GM21447 (cell line): Measurements from ENCODE around the gene ROCK2.
"Not testable (repeated sequence)": the region's sequence is repeated elsewhere in the genome, so short reads cannot be mapped to it uniquely, and the experiment has no call there.

Experiments used
- ATAC-seq: cut with Tn5 transposase; IDR thresholded peaks from one replicate; pipeline ENCODE4 v1.9.1; 2021; ENCODE audit not compliant: unreplicated experiment

The ROCK2 gene

DNA sequence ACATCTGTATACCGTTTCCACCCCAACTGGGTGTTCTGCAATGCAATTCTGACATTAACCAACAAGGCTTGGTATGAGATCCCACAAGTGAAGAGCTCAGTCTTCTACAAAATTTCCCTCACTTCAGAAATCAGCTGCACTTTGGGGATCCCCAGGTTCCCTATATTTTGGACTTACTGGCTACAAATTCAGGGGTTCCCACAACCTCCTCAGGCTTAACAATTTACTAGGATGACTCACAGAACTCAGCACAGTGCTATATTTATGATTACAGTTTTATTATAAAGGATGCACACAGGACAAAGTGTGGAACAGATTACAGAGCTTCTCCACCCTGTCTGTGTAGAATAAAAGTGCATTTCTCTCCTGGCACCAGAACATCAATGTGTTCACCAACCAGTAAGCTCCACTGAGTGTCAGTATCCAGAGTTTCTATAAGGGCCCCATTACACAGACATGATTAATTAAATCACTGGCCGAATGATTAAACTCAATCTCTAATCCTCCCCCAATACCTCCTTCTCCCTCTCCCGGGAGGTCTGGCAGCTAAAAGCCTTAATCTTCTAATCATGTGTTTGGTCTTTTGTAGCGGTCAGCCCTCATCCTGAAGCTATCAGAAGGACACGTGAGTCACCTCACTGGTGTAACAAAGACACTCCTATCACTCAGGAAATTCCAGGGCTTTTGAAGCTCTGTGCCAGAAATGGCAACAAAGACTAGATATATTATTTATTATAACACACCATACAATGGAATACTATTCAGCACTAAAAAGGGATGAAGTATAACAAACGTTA lies 104.6 kb downstream of the ROCK2 start:
- ATAC-seq, result no peak

DNA sequence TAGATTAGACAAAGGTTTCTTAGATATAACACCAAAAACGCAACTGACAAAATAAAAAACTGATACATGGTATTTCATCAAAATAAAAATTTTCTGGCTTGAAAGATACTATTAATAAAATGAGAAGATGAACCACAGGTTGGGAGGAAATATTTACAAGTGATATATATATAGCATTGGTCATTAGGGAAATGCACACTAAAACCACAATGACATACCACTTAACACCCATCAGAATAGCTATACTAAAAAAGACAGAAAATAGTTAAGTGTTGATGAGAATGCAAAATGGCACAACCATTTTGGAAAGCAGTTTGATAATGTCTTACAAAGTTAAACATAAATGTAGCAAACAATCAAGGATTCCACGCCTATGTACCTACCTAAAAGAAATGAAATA lies 105.3 kb downstream of the ROCK2 start:
- no peak for ATAC-seq

DNA sequence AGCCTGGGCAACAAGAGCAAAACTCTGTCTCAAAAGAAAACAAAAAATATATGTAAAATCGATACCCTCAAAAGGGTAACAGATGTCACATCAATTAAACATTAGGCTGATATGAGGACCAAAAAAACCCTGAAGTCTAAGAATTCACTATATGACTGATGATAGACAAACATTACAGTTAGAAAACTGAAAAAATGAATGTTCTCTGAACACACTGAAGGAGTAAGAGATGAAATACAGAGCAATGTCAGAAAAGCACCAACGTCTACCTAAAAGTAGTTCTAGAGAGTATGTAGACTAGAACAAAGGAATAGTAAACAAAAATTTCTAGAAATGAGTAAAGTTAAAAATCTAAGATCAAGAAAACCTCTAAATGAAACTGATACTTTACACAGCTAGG lies 107.3 kb downstream of the ROCK2 start:
- no peak for ATAC-seq

DNA sequence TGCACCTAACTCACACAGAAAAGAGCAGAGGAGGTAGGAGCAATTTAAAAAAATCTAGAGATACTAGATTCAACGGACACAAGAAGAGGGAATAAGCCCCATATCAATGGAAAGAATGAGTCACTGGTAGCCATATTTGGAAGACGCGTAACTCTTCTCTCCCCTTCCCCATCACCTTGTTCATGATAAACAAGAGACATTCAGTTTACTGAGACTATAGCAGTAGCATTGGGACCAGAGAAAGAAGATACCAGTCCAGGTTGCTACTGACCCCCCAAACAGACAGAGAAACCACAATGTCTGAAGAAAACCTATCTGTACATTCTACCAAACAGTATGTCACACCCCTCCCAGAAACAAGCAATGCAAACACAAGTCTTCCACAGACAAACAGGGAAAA lies 108.1 kb downstream of the ROCK2 start:
- ATAC-seq, result no peak

DNA sequence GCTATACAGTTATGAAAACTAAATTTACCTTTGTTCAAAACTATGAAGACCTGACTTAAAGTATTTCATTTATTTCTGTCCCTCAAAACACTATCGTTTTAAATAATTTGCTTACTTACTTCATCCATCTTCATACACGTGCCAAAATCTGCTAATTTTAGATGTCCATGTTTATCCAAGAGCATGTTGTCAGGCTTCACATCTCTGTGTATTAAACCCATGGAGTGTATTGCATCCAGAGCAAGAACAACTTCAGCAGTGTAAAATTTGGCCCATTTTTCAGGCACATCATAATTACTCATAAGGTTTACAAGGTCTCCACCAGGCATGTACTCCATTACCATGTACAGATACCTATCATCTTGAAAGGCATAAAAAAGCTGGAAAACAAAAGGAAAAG lies 108.9 kb downstream of the ROCK2 start:
- ATAC-seq, result no peak

DNA sequence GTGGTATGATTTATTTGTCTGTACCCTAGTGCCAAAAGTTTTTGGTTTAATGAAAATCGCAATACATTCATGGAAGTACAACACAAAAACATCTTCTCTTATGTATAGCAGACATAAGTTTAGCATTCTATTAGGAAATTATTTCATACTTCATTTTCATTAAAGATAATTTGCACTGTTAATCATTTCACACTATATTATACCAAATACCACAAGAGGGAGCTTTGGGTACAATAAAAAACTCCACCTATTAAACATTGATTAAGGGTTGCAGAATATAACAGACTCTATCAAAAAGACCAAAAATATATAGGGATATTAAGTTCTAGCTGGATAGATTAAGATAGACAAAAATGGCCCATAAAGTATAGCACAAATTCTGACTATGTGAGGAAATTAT lies 110.1 kb downstream of the ROCK2 start:
- no peak for ATAC-seq

DNA sequence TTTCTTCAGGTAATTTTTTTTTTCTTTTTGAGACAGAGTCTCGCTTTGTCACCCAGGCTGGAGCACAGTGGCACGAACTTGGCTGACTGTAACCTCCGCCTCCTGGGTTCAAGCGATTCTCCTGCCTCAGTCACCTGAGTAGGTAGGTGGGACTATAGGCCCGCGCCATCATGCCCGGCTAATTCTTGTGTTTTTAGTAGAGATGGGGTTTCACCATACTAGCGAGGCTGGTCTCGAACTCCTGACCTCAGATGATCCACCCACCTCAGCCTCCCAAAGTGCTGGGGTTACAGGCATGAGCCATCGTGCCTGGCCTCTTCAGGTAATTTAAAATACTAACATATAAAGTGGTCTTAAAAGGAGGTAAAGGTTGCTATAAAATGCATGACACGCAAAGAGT lies 113.2 kb downstream of the ROCK2 start:
- not testable (repeated sequence) for ATAC-seq

DNA sequence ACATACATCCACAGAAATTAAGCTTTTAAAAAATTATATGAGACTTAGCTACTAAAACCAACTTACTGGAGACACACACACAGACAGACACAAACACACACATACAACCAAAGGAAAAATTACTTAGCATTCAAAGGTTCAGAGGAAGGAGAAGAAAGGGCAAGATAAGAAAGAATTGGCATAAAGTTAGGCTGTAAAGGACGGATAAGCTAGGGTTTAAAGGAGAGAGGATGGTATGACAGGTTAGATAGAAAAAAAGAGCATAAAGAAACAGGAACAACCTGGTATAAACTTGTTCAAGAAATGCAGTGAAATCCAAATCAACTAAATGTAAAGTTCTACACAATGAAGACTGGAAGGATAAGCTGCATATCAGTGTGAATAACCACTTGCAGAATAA lies 115.7 kb downstream of the ROCK2 start:
- no peak for ATAC-seq

DNA sequence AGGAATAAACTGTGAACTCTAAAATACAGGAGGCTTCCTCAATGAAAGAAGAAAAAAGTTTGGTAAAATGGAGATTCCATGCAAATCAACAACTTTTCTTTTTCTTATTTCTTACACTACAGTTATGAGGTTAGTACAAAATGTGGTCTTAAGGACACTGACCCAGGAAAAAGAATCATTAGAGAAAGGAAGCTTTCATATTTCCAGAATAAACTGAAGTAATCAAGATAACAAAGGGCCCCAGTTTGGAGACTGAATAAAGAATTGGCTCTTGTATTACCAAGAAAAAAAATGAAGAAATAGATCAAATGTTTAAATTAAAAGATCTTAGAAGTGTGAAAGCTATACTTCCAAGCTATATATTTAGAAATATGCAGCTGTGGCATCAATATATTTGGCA lies 116.8 kb downstream of the ROCK2 start:
- ATAC-seq, result no peak

DNA sequence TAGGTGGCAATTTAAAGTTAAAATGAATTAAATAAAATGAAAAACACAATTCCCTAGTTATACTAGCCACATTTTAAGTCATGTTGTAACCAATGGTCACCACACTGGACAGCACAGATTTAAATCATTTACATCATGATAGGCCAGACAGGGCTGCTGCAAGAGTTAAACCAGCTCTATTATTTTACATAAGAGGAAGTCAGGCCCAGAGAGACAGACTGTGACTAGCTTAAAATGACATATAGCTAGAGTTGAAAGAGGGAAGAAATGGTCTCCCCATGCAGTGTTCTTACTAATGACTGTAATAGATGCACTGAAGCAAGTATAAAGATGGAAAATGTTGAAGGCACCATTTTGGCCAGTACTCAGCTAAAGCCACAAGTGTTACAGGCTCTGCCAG lies 119.5 kb downstream of the ROCK2 start:
- no peak for ATAC-seq

DNA sequence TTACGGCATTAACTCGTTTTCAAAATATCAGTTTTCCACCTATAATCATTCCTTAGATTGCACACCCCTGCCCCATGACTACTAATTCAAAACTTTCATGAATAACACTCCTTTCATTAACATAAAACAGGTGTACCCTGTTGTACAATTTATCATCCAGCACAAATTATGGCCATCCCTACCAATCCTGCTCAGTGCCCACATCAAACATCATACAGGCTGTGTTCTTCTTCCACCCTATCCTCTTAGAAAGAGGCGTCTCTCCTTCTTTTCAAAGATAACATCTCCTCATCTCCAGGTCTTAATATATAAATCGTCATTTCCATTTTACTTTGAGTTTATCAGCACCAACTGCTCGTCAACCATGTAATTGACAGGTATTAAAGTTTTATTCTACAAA lies 121.6 kb downstream of the ROCK2 start:
- no peak for ATAC-seq

DNA sequence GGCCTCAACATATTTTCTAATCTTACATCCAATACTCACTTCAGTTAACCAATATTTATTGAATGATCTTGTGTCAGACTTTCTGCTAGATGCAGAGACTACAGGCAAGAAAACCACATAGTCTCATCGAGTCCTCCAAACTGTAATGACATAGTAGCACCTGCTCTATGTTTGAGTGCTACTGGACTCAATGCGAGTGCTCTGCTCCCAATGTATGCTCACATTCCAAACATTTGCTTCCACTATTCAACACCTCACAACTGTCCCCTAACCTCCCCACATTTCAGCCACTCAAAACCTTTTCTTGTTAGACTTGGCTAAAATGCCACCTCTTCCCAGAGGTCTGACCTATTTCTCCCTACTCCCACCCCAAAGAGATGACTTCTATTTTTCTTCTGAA lies 124.0 kb downstream of the ROCK2 start:
- ATAC-seq, result no peak

DNA sequence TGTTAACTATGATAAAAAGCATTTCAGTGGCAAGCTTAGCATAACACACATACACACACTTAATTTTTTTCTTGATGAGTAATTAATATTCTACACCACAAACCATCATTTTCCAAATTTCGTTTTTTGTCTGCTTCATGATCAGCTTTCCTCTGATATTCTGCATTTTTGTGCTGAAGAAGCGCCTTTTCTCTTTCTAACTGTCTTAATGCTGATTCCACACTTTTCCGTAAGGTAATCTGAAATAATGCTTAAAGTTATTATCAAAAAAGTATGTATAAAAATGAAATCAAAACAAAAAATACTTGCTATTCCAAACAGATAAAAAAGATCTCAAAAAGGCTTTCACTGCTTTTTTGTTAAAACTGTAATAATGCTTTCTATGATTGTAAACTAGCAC lies 129.0 kb downstream of the ROCK2 start:
- ATAC-seq, result no peak

DNA sequence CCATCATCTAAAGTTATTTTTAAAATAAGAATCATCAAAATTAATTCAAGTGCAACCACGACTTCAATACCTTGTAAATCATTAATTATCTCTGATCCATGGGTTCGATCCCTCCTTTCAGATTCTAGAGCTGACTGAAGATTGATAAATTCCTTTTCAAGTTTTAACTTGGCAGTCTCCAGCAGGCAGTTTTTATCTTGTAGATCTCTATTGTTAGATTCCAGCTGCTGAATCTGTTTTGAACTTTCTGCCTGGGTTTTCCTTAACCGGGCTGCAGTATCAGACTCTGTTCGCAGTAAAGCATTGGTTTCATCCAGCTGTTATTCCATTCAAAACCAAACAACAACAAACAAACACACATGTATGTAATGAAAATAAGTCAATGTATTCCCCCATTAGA lies 129.7 kb downstream of the ROCK2 start:
- ATAC-seq, result no peak

DNA sequence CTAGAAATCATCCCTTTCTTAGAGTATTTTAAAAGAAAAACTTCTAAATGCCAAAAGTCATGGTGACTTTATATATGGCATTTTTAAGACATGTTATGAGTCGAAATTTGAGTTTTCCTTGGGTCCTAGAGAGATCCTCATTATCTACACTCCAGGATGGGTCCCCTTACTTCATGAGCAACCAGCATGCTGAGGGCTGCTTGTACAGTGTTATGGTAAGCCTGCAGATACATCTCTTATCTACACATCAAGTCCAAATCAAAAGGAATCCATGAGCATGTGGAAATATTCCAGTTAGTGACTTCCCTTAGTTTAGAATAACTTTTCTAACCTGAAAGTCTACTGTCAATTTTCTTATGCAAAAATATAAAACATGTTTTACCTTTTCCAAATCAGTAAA lies 130.5 kb downstream of the ROCK2 start:
- ATAC-seq, result no peak

DNA sequence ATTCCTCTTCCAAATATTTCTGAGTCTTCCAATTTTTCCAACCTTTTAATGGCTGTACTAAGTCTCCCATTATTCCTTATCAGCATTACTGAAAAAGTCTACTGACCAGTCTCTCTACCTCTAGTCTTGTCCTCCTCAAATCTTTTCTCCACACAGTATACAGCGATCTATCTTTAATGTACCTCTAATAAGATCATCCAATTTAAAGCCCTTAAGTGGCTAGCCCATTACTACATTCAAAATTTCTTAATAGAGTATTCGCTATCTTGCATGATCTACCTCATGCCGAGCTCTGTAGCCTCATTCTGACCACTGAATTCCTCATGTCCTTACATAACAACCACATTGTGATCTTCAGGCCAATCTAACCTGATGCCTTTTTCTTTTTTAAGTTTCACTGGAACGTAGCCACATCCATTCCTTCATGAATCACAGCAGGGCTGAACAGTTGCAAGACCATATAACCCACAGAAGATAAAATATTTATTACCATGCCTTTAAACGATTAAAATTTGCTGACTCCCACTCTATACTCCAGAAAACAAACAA lies 131.3 kb downstream of the ROCK2 start:
- no peak for ATAC-seq

DNA sequence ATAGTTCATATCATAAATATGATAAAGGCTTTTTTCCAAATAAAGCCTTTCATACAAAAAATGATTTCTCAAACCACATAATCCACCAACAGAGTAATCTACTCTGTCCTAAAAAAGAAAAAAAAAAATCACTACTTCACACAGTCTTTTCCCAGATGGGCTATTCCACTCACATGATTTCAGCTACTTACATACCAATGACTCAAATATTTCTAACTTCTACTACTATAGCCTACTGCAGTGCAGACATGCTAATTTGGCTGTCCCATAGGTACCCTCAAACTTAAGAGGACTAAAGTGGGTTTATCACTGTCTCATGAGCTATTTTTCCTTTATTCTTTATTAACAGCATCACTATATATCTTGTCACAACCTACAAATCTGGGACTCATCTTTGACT lies 131.8 kb downstream of the ROCK2 start:
- ATAC-seq, result no peak

DNA sequence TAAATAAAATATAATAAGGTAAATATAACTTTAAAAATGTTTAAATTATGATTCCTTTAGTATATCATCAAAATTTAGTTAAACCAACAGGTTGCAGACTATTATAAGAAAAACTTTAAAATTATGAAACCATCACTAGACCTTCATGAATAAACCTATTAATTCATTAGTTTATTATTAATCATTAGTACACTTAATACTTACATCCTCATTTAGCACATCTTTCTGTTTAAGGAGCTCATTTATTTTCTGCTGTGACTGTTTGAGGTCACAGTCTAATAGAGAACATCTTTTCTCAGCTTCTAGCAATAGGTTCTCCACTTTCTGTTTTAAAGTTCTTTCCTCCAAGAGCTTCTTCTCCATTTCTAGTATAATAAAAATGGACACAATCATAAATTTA lies 136.4 kb downstream of the ROCK2 start:
- no peak for ATAC-seq

DNA sequence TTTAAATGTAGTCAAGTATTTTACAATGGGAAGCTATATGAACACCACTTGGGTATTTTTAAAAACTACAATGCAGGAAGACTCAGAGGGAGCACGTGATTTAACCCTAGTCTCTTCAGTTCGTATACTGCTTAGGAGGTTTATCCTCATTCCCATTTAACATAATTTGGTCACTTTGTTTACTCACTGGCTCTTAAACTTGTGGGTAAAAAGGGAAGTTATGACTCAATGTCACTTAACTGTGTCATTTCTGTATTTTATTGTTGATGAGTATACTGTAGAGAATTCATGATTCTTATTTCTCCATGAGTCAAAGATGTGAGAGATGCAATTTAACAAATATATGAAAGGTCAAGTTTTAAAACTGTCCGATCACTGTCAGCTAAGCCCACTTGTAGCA lies 141.0 kb downstream of the ROCK2 start:
- peak; percentile 73 for ATAC-seq

DNA sequence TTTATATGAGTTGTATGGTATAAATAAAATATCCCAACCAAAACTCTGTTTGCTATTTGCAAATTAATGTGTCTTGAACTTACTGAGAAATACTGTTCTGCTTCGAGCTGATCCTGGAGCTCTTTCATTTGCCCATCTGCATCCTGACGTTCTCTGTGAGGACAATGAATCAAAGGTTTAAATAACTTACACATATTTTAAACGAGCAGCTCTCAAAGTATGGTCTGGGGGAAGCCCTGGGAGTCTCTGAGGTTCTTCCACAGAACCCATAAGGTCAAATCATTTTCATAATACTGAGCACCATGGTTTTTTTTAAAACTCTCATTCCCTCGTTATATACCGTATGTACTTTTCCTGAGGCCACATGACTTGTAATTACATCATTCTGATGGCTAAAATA lies 142.5 kb downstream of the ROCK2 start:
- no peak for ATAC-seq

DNA sequence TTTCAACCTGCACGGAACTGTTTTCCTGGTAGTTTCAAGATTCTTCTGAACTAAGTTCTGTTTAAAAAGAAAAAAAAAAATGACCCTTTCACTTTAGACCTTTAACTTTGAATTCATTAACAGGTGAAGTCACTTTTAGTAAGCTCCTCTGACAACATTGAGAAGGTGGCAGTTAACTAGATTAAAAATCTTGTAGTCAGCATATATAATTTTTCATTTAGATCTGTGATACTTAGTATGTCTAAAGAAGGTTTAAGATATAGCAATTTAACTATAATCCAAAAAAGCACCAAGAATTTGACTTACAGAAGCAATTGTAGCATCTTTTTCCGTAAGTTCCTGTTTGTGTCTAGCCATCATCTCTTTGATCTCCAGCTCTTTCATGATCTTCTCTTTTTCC lies 143.8 kb downstream of the ROCK2 start:
- ATAC-seq, result no peak

DNA sequence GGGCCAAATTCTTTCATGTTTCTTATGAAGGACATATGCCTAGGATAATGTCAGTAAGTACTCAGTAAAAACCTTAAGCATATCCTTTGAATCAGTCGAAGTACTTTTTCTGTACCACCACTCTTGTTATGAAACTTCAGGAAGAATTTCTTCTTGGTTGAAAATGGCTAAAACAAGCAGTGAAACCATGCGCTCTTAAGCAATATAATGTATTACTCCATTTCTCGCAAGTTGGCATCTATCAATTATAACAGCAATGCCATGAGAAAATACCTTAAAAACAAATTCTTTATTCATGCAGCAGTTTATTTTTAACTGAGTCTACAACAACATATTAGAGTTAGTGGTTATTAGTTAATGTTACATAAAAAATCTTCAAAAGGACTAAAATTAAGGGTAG lies 148.2 kb downstream of the ROCK2 start:
- ATAC-seq, result no peak

DNA sequence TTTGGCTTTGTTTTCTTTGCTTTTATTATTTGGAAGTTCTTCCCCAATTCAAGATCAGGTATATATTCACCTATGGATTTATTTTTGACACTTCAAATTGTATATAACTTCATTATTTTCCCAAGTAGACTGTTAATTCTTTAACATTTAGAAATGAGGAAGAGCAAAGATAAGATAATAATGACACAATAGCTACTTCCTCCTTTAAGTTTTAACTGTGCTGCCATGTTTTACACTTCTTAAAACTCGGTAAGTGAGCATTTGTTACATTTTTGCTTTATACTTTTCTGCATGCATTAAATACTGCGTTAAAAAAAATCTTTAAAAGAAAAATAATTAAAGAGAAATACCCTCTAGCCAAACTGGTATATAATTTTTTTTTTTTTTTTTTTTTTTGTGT lies 156.7 kb downstream of the ROCK2 start:
- ATAC-seq, result no peak
